GM10266 (cell line): ENCODE measurements around the gene ZNF263.

Experiments
- DNase-seq: peaks from one replicate; pipeline ENCODE4 v3.0.0; 2012; ENCODE audit errors: extremely low spot score
- CTCF ChIP-seq: IDR thresholded peaks from 2 replicates; pipeline ENCODE4 v1.5.1; 2012; ENCODE audit warnings: mild to moderate bottlenecking, low read depth; ENCODE audit not compliant: control insufficient read depth, insufficient read depth; ENCODE audit errors: missing control alignments

The ZNF263 gene

GRCh38 chr16:3254309-3254708 is 29.0 kb upstream of the ZNF263 start:
- DNase-seq: no peak
- TF ChIP-seq CTCF: no peak

- DNase-seq: no peak
- TF ChIP-seq CTCF: no peak
These were observed 27.0 kb upstream of the ZNF263 start, which contains the start of gene MEFV for GRCh38 chr16:3256146-3256865. MEFV (minus strand) TSS chr16:3256633; CDS start chr16:3256587, 46 bp downstream.

GRCh38 chr16:3256866-3257465 is 26.3 kb upstream of the ZNF263 start:
- no peak for DNase-seq
- no peak for TF ChIP-seq CTCF

GRCh38 chr16:3259836-3260235 is 23.5 kb upstream of the ZNF263 start:
- TF ChIP-seq CTCF: no peak
- no peak for DNase-seq

- no peak for DNase-seq
These were observed 20.8 kb upstream of the ZNF263 start for GRCh38 chr16:3262517-3262916.

GRCh38 chr16:3264137-3265036 is 18.9 kb upstream of the ZNF263 start:
- peak; percentile 98 for DNase-seq
- TF ChIP-seq CTCF: peak; percentile 52

More at GRCh38 chr16:3262517-3262916, 20.8 kb upstream of the ZNF263 start:
- no peak for TF ChIP-seq CTCF
